HT-29 (cell line): ENCODE results near the gene MPC1L. TPM values are rescaled to one million over a fixed set of nuclear protein-coding genes. Genes with fewer than 3 reads are reported as not detected.
"Not testable (repeated sequence)": the region's sequence is repeated elsewhere in the genome, so short reads cannot be mapped to it uniquely, and the experiment has no call there.

ENCODE experiments used
- DNase-seq: peaks from one replicate; pipeline ENCODE4 v3.0.0-alpha.2; 2015; ENCODE audit warnings: low spot score
- total RNA-seq: library from RNA; depleted of rRNA; stranded (reverse); fragments of >200 nt; shearing (Covaris generic); gene quantifications from 2 replicates; pipeline ENCODE4 v1.2.3, GENCODE V29; 2014; rRNA removed

Gene MPC1L
- total RNA-seq: not detected in 2 replicates

DNA sequence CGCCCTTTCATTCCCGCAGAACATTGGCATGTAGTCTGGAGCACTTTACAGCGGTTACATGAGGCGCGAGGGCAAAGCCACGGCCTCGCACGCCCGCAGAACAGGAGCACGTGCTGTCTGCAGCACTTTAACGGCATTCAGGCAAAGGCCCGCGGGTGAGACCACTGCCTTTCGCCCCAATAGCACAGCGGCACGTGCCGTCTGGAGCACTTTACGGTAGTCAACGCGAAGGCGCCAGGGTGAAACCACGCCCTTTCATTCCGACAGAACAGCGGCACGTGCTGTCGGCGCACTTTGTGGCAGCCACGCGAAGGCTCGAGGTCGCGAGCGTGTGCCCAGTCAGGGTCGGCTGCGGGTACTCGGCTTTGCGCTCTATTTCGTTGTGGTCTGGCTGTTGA lies at the start of gene MPC1L:
Gene MPC1L (plus strand): TSS at position 290 of the 398 bp plus-strand sequence. CDS start 138 bp downstream, outside the sequence.
- no peak for DNase-seq

GRCh38 chrX:40573763-40574162 lies 49.5 kb upstream of the MPC1L start:
- peak; percentile 39 for DNase-seq

DNA sequence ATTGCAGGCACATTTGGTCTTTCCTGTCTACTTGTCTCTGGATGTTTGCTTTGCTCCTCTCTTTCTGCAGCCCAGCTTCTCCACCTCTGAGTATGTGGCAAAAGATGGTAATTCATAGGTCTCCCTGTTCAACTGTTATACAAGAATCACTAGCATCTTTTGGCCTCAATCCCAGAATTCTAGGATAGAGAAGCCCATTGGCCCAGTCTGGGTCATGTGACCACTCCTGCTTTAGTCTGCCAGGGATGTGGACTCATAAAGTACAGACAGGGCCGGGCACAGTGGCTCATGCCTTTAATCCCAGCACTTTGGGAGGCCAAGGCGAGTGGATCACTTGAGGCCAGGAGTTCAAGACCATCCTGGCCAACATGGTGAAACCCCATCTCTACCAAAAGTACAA lies 47.8 kb upstream of the MPC1L start:
- peak; percentile 7 for DNase-seq

- no peak for DNase-seq
Measured at GRCh38 chrX:40576291-40576690, 46.9 kb upstream of the MPC1L start.

- DNase-seq: no peak
Measured at GRCh38 chrX:40578039-40578695, 45.1 kb upstream of the MPC1L start.

DNA sequence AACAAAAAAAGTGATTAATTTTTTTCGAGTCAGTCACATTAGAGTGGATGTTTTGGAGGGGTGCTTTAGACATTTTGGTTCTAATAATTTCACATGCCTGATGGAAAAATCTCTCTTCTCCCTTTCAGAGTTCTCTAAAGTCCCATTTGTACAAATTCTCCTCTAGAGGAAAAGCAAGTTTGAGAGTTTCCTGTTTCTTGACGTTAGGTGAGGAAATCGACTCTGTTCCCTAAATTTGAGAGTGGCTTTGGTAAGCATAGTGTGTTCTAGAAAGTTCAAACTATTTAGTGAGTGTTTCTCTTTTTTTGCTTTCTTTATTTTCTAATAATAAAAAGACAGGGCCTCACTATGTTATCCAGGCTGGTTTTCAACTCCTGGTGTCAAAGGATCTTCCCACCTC lies 44.1 kb upstream of the MPC1L start:
- DNase-seq: no peak

DNA sequence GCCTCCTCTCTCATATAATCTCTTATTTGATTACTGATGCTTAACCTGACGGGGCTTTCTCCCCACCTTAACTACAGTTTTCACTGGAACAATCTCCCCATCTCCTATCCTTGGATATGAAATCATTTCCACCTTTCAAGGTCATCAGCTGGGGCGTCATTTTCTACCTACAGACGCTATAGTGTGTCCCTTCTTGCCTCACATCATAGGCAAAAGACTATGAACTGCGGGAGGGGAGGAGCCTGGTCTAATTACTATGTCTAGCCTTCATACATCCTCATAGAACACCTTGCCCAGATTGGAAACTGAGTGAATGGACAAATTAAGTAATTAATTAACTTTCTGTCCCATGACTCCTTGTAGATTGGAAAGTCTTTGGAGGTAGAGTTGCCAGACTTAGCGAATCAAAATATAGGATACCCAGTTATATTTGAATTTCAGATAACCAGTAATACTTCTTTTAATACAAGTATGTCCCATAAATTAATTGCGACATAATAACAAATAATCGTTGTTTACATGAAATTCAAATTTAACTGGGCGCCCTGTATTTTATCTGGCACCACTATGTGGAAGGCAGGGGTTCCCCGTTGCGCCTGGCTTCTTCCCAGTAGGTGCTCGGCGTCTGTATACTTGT lies 43.2 kb upstream of the MPC1L start:
- peak; percentile 1 for DNase-seq

DNA sequence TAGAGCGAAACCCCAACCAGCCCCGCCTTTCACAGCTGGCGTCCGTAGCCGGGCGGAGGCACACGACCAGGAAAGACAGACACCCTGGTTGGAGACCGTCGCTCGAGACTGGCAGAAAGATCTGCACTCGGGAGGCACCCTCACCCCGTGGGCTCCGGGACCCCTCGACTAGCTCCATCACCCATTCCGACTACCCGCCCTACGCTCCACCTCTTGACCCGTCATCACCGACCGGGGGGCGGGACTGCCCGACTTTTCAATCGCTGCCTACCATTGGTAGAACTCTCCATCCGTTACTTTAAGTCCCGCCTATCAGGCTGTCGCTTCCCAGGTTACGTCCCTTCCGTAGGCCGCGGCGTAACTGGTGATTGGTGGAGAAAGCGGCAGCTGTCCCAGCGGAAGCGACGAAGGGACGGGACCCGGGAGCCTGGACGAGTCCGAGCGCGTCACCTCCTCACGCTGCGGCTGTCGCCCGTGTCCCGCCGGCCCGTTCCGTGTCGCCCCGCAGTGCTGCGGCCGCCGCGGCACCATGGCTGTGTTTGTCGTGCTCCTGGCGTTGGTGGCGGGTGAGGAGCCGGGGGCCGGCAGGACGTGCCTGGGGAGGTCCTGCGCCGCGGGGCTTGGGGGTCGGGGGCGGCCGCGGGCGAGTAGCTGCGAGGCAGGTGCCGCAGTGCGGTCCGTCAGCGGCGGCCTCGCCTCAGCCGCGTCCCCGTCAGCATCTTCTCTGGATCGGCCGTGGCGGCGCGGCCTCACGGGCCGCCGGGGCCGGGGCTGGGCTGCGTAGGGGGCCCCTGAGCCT lies 42.5 kb upstream of the MPC1L start, which contains the start of gene ATP6AP2:
Gene ATP6AP2 (plus strand): TSS at position 434 of the 799 bp plus-strand sequence. CDS start 96 bp downstream, at position 530.
- DNase-seq: peak; percentile 77

- no peak for DNase-seq
Measured at GRCh38 chrX:40581336-40581920, 41.8 kb upstream of the MPC1L start.

- not testable (repeated sequence) for DNase-seq
Measured at GRCh38 chrX:40582178-40582577, 41.0 kb upstream of the MPC1L start.

DNA sequence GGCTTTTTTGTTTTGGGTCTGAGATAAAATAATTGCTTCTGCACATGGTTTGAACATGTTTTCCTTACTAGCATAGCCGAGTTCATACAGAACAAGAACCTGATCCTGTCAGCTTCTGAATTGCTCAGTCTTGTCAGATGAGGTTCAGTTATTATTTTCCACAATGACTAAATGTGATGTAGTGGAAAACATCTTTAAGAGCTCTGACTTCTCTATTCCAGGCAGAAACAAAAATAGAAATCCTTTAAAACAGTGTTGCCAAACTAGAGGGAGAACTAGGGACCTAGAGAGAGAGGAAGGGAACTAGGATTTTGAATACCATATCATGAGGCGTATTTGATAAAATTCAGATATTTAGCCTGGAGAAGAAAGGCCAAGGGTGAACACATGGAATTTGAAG lies 40.4 kb upstream of the MPC1L start:
- no peak for DNase-seq

GRCh38 chrX:40587623-40588022 lies 35.6 kb upstream of the MPC1L start:
- not testable (repeated sequence) for DNase-seq

DNA sequence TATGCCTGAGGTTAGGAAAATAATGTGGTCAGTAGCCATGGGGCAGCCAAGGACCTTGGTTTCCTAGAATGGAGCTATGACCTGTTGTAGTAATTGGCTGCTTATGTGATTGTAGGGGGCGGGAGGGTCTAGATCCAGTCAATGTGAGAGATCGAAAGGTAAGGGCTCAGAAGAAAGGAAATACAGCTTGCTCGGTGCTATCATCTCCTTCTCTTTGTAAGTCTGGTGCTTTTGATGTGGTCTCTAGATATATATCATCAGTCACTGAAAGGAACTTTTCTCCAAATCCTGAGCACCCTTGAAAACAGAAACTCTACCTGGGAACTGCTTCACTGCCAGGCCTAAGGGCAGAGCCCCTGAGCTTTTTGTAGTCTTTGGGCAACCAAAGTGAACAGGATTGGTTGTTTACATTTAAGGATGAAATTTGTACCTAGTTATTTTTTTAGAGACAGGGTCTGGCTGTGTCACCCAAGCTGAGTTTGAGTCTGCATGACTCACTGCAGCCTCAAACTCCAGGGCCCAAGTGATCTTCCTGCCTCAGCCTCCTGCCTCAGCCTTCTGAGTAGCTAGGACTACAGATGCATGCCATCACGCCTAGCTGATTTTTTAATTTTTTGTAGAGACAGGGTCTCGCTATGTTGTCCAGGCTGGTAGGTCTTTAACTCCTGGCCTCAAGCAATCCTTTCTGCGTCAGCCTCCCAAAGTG lies 33.5 kb upstream of the MPC1L start:
- not testable (repeated sequence) for DNase-seq

- DNase-seq: no peak
Measured at GRCh38 chrX:40603446-40603845, 19.8 kb upstream of the MPC1L start.

DNA sequence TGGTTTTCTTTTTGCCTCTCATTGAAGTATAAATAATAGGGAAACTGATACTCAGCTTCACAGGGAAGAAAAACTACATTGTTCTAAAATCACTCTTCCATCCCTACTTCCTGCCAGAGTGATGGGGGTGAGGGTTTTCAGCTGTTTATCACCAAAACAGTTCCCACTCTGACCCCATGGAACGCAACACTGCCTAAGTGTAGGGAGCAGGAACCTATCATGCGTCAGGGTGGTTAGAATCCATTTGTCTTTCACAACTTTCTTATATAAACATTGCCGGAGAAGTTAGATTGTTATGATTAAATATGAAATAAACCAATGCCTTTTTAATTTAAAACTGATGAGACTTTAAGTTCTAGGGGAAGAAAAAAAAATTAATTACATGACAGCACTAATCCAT lies 15.8 kb upstream of the MPC1L start:
- no peak for DNase-seq

DNA sequence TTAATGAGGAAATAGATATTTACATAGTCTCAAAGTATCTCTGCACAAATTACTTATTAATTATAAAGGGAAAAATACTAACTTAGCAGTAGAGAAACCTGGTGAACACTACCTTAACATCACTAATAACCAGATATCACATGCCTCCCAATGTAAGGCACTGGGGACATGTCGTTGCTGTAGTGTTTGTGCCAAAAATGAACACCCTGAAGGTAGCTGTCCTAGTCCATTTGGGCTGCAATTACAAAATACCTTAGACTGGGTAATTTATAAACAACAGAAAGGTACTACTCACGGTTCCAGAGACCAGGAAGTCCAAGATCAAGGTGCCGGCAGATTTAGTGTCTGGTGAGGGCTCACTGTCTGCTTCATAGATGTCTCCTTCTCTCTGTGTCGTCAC lies 10.7 kb upstream of the MPC1L start:
- DNase-seq: no peak

- no peak for DNase-seq
Measured at GRCh38 chrX:40615976-40616375, 7.3 kb upstream of the MPC1L start.

GRCh38 chrX:40617566-40617965 lies 5.7 kb upstream of the MPC1L start:
- DNase-seq: no peak

- no peak for DNase-seq
Measured at GRCh38 chrX:40622479-40623138, 619 bp upstream of the MPC1L start.

- no peak for DNase-seq
Measured at GRCh38 chrX:40623665-40624064, 437 bp downstream of the MPC1L start.

GRCh38 chrX:40625294-40625693 lies 2.1 kb downstream of the MPC1L start:
- no peak for DNase-seq
